WTC11 (cell line): ENCODE results near the gene CACNA1C. TPM values are rescaled to one million over a fixed set of nuclear protein-coding genes. Genes with fewer than 3 reads are reported as not detected.

Experiments used
- ATAC-seq: fragments of 200-7000 bp; cut with Tn5 transposase; 2 replicates; pipeline ENCODE4 v1.10.0; 2021; ENCODE audit warnings: mild to moderate bottlenecking, moderate library complexity
- CTCF ChIA-PET: fragments of 300-600 bp; sonication (Branson Sonifier 250); formaldehyde crosslinking; loops from one replicate; lab custom pipeline; 2021; ENCODE audit warnings: antibody characterized with exemption; lab: Charles Lee
- POLR2A ChIA-PET: fragments of 350-600 bp; sonication (Branson Sonifier 250); formaldehyde crosslinking; loops from one replicate; lab custom pipeline; 2021; ENCODE audit warnings: antibody characterized with exemption; lab: Charles Lee
- DNase-seq: peaks from one replicate; pipeline ENCODE4 v3.0.0; 2021; ENCODE audit warnings: low spot score
- H3K27ac Mint-ChIP-seq: 2 replicates; pipeline ENCODE4 v1.8.0; 2021; ENCODE audit warnings: mixed read lengths
- H3K27me3 Mint-ChIP-seq: 2 replicates; pipeline ENCODE4 v1.8.0; 2021; ENCODE audit warnings: low read depth, mild to moderate bottlenecking, moderate library complexity, mixed read lengths
- H3K36me3 Mint-ChIP-seq: 2 replicates; pipeline ENCODE4 v1.8.0; 2021; ENCODE audit warnings: mixed read lengths
- H3K4me1 Mint-ChIP-seq: 2 replicates; pipeline ENCODE4 v1.8.0; 2022; ENCODE audit warnings: mixed read lengths
- H3K4me3 Mint-ChIP-seq: 2 replicates; pipeline ENCODE4 v1.8.0; 2021; ENCODE audit warnings: mild to moderate bottlenecking, moderate library complexity, mixed read lengths
- H3K9me3 Mint-ChIP-seq: 2 replicates; pipeline ENCODE4 v1.8.0; 2021; ENCODE audit warnings: mixed read lengths
- ATF6 ChIP-seq: sonication (generic); formaldehyde crosslinking; IDR thresholded peaks from 2 replicates; pipeline ENCODE4 v1.8.1; 2023; ENCODE audit warnings: mild to moderate bottlenecking, missing genetic modification reagents
- CREM ChIP-seq: sonication (generic); formaldehyde crosslinking; IDR thresholded peaks from 2 replicates; pipeline ENCODE4 v1.8.1; 2022; ENCODE audit warnings: mild to moderate bottlenecking, missing genetic modification reagents, moderate library complexity
- CTCF ChIP-seq: fragments of 200-600 bp; IDR thresholded peaks from 2 replicates; pipeline ENCODE4 v1.8.0; 2022; ENCODE audit warnings: antibody characterized with exemption
- ELF4 ChIP-seq: sonication (generic); formaldehyde crosslinking; IDR thresholded peaks from 2 replicates; pipeline ENCODE4 v1.8.1; 2022; ENCODE audit warnings: low read depth, mild to moderate bottlenecking, moderate library complexity, missing genetic modification reagents
- ESRRA ChIP-seq: sonication (generic); formaldehyde crosslinking; IDR thresholded peaks from 2 replicates; pipeline ENCODE4 v1.8.1; 2022; ENCODE audit warnings: mild to moderate bottlenecking, missing genetic modification reagents, borderline replicate concordance
- GTF2I ChIP-seq: fragments of 250-450 bp; sonication (Bioruptor Pico); conservative IDR thresholded peaks from 2 replicates; pipeline ENCODE4 v1.4.0; 2021; ENCODE audit warnings: mild to moderate bottlenecking
- IRF1 ChIP-seq: sonication (generic); formaldehyde crosslinking; IDR thresholded peaks from 2 replicates; pipeline ENCODE4 v1.8.0; 2023; ENCODE audit warnings: missing genetic modification reagents
- IRF2 ChIP-seq: sonication (generic); formaldehyde crosslinking; IDR thresholded peaks from 2 replicates; pipeline ENCODE4 v1.8.0; 2022; ENCODE audit warnings: low read depth, missing genetic modification reagents, borderline replicate concordance
- JAZF1 ChIP-seq: fragments of 250-450 bp; sonication (Bioruptor Pico); IDR thresholded peaks from 2 replicates; pipeline ENCODE4 v1.9.0; 2021; ENCODE audit warnings: moderate library complexity, mild to moderate bottlenecking, inconsistent platforms
- JUN ChIP-seq: sonication (generic); formaldehyde crosslinking; IDR thresholded peaks from 2 replicates; pipeline ENCODE4 v1.8.0; 2023; ENCODE audit warnings: mild to moderate bottlenecking, missing genetic modification reagents
- KAT7 ChIP-seq: sonication (generic); formaldehyde crosslinking; IDR thresholded peaks from 2 replicates; pipeline ENCODE4 v1.8.1; 2023; ENCODE audit warnings: missing genetic modification reagents, mild to moderate bottlenecking, borderline replicate concordance
- MXD4 ChIP-seq: fragments of 250-450 bp; sonication (Bioruptor Pico); IDR thresholded peaks from 2 replicates; pipeline ENCODE4 v1.8.0; 2021; ENCODE audit warnings: mild to moderate bottlenecking, moderate library complexity, borderline replicate concordance
- NR3C1 ChIP-seq: sonication (generic); formaldehyde crosslinking; conservative IDR thresholded peaks from 2 replicates; pipeline ENCODE4 v1.8.1; 2023; ENCODE audit warnings: low read depth, mild to moderate bottlenecking, missing genetic modification reagents
- OVOL2 ChIP-seq: fragments of 250-450 bp; sonication (Bioruptor Pico); IDR thresholded peaks from 2 replicates; pipeline ENCODE4 v1.9.0; 2021; ENCODE audit warnings: mild to moderate bottlenecking, borderline replicate concordance
- SMAD3 ChIP-seq: sonication (generic); formaldehyde crosslinking; IDR thresholded peaks from 2 replicates; pipeline ENCODE4 v1.8.0; 2022; ENCODE audit warnings: missing genetic modification reagents, mild to moderate bottlenecking, borderline replicate concordance
- SP1 ChIP-seq: sonication (generic); formaldehyde crosslinking; conservative IDR thresholded peaks from 2 replicates; pipeline ENCODE4 v1.8.1; 2022; ENCODE audit warnings: missing genetic modification reagents
- TCF7 ChIP-seq: sonication (generic); formaldehyde crosslinking; IDR thresholded peaks from 2 replicates; pipeline ENCODE4 v1.8.0; 2022; ENCODE audit warnings: mild to moderate bottlenecking, low read depth, missing genetic modification reagents, moderate library complexity
- TEAD1 ChIP-seq: sonication (generic); formaldehyde crosslinking; IDR thresholded peaks from 2 replicates; pipeline ENCODE4 v1.8.0; 2022; ENCODE audit warnings: mild to moderate bottlenecking, missing genetic modification reagents
- TEAD4 ChIP-seq: sonication (generic); formaldehyde crosslinking; IDR thresholded peaks from 2 replicates; pipeline ENCODE4 v1.8.0; 2022; ENCODE audit warnings: mild to moderate bottlenecking, missing genetic modification reagents
- USF2 ChIP-seq: sonication (generic); formaldehyde crosslinking; IDR thresholded peaks from 2 replicates; pipeline ENCODE4 v1.8.1; 2023; ENCODE audit warnings: mild to moderate bottlenecking, missing genetic modification reagents, moderate library complexity
- ZBTB21 ChIP-seq: sonication (generic); formaldehyde crosslinking; IDR thresholded peaks from 2 replicates; pipeline ENCODE4 v1.8.1; 2023; ENCODE audit warnings: mild to moderate bottlenecking, missing genetic modification reagents, borderline replicate concordance
- ZNF121 ChIP-seq: sonication (generic); formaldehyde crosslinking; IDR thresholded peaks from 2 replicates; pipeline ENCODE4 v1.8.0; 2023; ENCODE audit warnings: missing genetic modification reagents
- ZNF138 ChIP-seq: sonication (generic); formaldehyde crosslinking; conservative IDR thresholded peaks from 2 replicates; pipeline ENCODE4 v1.8.1; 2022; ENCODE audit warnings: mild to moderate bottlenecking, moderate library complexity, missing genetic modification reagents
- ZNF263 ChIP-seq: sonication (generic); formaldehyde crosslinking; IDR thresholded peaks from 2 replicates; pipeline ENCODE4 v1.8.1; 2022; ENCODE audit warnings: low read depth, mild to moderate bottlenecking, moderate library complexity, missing genetic modification reagents
- ZNF416 ChIP-seq: fragments of 250-450 bp; sonication (Bioruptor Pico); IDR thresholded peaks from 2 replicates; pipeline ENCODE4 v1.9.0; 2021; ENCODE audit warnings: mild to moderate bottlenecking, inconsistent platforms
- total RNA-seq: library from RNA; stranded (reverse); gene quantifications from 3 replicates; pipeline ENCODE4 v1.2.3, GENCODE V29; 2021
- TF ChIP-seq, protein P1 (sequence below): sonication (generic); formaldehyde crosslinking; IDR thresholded peaks from 2 replicates; pipeline ENCODE4 v1.8.0; 2022; ENCODE audit warnings: mild to moderate bottlenecking, missing genetic modification reagents
- TF ChIP-seq, protein P2 (sequence below): sonication (generic); formaldehyde crosslinking; IDR thresholded peaks from 2 replicates; pipeline ENCODE4 v1.8.1; 2023; ENCODE audit warnings: mild to moderate bottlenecking, moderate library complexity, missing genetic modification reagents
- TF ChIP-seq, protein P3 (sequence below): sonication (generic); formaldehyde crosslinking; IDR thresholded peaks from 2 replicates; pipeline ENCODE4 v1.8.1; 2022; ENCODE audit warnings: missing genetic modification reagents, borderline replicate concordance

Gene CACNA1C
- total RNA-seq, 1 experiment from 2014 or later: 1.7 TPM

DNA sequence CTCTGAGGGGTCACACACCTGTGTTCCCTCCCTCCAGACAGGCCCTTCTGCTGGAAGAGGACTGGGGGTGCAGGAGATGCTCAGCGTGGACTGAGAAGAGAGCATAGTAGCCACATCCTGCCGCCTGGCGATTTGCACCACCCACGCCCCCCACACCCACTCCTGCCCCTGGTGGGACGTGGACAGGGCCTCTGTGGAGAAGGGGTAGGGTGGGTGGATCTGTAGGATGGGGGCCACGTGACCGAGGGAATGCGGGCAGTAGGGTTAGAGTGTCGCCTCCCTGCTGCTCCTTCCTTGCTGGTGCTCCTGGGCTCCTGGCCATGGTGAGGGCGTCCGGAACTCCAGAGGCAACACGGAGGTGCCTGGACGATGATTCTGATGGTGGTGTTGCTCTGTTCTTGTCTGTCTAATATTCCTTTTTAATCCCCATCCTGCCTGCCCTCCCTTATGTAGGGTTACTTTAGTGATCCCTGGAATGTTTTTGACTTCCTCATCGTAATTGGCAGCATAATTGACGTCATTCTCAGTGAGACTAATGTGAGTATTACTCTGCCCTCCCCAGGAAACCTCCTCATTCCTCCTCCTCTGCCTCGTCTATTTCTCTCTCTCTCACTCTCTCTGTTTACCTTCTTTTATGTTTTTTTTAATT is 580.5 kb downstream of the CACNA1C start:
- Mint-ChIP-seq H3K4me1 (peaks cover 4% of the 10 kb centered on the region), H3K27ac (no peak overlapping the region), H3K4me3 (no peak overlapping the region), H3K9me3 (peaks cover 3% of the 10 kb centered on the region), H3K27me3 (no peaks in the 10 kb centered on the region), H3K36me3 (no peaks in the 10 kb centered on the region)
- POLR2A ChIA-PET: no interaction called here
- CTCF ChIA-PET: interaction anchor here (1.5 kb wide), 1 partner anchor 9 kb away, joined by 9 read pairs; no protein-coding TSS in a partner anchor
- TF ChIP-seq TCF7 (CRISPR knock-in tag) (no peak), ZBTB21 (CRISPR knock-in tag) (no peak), ZNF121 (no peak), ATF6 (no peak), CREM (no peak), ELF4 (no peak), NR3C1 (CRISPR knock-in tag) (no peak), IRF1 (CRISPR knock-in tag) (no peak), SMAD3 (CRISPR knock-in tag) (no peak), ZNF263 (no peak), CTCF (no peak), ZNF138 (no peak)
- TF ChIP-seq, protein P1, sequence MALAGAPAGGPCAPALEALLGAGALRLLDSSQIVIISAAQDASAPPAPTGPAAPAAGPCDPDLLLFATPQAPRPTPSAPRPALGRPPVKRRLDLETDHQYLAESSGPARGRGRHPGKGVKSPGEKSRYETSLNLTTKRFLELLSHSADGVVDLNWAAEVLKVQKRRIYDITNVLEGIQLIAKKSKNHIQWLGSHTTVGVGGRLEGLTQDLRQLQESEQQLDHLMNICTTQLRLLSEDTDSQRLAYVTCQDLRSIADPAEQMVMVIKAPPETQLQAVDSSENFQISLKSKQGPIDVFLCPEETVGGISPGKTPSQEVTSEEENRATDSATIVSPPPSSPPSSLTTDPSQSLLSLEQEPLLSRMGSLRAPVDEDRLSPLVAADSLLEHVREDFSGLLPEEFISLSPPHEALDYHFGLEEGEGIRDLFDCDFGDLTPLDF (CRISPR knock-in tag): no peak
- TF ChIP-seq, protein P2, sequence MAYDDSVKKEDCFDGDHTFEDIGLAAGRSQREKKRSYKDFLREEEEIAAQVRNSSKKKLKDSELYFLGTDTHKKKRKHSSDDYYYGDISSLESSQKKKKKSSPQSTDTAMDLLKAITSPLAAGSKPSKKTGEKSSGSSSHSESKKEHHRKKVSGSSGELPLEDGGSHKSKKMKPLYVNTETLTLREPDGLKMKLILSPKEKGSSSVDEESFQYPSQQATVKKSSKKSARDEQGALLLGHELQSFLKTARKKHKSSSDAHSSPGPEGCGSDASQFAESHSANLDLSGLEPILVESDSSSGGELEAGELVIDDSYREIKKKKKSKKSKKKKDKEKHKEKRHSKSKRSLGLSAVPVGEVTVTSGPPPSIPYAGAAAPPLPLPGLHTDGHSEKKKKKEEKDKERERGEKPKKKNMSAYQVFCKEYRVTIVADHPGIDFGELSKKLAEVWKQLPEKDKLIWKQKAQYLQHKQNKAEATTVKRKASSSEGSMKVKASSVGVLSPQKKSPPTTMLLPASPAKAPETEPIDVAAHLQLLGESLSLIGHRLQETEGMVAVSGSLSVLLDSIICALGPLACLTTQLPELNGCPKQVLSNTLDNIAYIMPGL (CRISPR knock-in tag): no peak
- TF ChIP-seq, all 79 proteins: peak for 0
- DNase-seq: no peak
- ATAC-seq: no peak

DNA sequence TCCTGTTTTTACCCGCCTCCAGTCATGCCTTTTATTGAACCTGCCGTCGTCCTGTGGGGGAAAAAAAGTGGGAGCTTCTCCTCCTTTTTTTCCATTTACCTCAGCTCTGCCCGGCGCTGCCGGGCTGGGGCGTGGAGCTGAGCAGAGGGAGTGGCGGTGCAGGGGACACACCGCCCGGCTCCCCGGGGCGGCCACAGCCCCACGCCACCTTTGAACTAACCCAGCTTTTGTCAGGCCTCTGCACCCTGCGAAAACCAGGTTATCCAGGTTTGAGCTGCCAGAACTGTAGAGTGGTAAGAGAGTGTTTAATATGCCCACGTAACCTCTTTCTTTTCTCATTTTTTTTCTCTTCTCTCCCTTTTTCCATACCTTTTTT is 581.0 kb downstream of the CACNA1C start:
- no peak for DNase-seq
- H3K4me1 Mint-ChIP-seq: peaks cover 9% of the 10 kb centered on the region
- no peak for TF ChIP-seq JAZF1 (CRISPR knock-in tag)
- no peak for TF ChIP-seq OVOL2 (CRISPR knock-in tag)
- no peak for TF ChIP-seq SP1 (CRISPR knock-in tag)
- TF ChIP-seq IRF2 (CRISPR knock-in tag): no peak
- TF ChIP-seq TEAD1 (CRISPR knock-in tag): no peak
- no peak for TF ChIP-seq ZNF138
- no peak for TF ChIP-seq KAT7
- TF ChIP-seq GTF2I: no peak
- TF ChIP-seq USF2 (CRISPR knock-in tag): no peak
- no peak for TF ChIP-seq MXD4 (CRISPR knock-in tag)
- no peak for TF ChIP-seq ESRRA
- no peak for TF ChIP-seq JUN
- TF ChIP-seq TEAD4: no peak
- TF ChIP-seq, protein P3, sequence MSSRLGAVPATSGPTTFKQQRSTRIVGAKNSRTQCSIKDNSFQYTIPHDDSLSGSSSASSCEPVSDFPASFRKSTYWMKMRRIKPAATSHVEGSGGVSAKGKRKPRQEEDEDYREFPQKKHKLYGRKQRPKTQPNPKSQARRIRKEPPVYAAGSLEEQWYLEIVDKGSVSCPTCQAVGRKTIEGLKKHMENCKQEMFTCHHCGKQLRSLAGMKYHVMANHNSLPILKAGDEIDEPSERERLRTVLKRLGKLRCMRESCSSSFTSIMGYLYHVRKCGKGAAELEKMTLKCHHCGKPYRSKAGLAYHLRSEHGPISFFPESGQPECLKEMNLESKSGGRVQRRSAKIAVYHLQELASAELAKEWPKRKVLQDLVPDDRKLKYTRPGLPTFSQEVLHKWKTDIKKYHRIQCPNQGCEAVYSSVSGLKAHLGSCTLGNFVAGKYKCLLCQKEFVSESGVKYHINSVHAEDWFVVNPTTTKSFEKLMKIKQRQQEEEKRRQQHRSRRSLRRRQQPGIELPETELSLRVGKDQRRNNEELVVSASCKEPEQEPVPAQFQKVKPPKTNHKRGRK (CRISPR knock-in tag): no peak
- TF ChIP-seq ZNF416: no peak
- no peak overlapping the region for H3K27ac Mint-ChIP-seq
- no peak overlapping the region for H3K4me3 Mint-ChIP-seq
- no peaks in the 10 kb centered on the region for H3K27me3 Mint-ChIP-seq
- no peaks in the 10 kb centered on the region for H3K36me3 Mint-ChIP-seq
- ChIA-PET POLR2A (no interaction called here), CTCF (interaction anchor here (1.5 kb wide), 1 partner anchor 9 kb away, joined by 9 read pairs; no protein-coding TSS in a partner anchor)
- ATAC-seq: no peak
- peaks cover 3% of the 10 kb centered on the region for H3K9me3 Mint-ChIP-seq
